HuH-7.5 (cell line): Measurements from ENCODE around the gene RFC2.
"Not testable (repeated sequence)": the region's sequence is repeated elsewhere in the genome, so short reads cannot be mapped to it uniquely, and the experiment has no call there.

Experiments
- DNase-seq: peaks from one replicate; pipeline ENCODE4 v3.0.0; 2011; ENCODE audit warnings: low spot score

The RFC2 gene

DNA sequence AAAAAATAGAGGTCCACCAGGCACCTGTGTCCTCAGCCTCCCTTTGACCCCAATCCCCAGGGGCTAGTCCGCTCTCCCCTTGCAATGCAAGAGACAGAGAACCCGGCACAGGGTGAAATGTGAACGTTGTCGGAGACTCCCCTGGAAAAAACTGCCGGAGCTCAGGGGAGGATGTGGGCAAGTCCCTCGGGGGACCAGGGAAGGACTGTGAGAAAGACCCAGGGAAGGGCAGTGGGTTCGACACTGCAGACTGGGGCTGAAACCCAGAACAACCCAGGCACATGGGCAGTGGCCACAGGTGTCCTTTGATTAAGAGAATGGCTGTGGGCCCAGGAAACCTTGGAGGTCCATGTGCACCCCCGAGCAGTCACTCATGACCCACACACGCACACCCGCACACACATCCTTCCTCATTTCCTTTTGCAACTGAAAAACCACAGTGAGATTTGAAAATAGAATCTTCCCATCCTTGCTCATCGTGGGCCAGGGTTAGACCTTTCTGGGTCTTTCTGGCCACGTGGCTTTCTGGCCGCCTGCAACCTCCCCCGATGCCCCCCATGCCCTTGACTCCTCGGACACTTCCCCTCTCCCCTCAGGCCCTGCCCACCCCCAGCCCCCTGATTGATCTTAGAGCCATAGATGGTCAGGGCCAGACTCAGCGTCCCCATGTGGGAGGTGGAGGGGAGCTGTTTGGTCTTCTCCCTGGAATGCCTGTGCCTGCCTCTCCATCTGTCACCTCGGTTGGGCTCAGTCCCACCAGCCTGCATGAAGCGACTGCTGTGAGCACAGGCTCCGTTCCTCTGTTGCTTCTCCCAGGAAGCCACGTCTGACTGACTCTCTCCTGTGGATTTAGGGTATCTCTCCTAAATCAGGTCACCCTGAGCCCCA is 36.5 kb downstream of the RFC2 start:
- DNase-seq: no peak

DNA sequence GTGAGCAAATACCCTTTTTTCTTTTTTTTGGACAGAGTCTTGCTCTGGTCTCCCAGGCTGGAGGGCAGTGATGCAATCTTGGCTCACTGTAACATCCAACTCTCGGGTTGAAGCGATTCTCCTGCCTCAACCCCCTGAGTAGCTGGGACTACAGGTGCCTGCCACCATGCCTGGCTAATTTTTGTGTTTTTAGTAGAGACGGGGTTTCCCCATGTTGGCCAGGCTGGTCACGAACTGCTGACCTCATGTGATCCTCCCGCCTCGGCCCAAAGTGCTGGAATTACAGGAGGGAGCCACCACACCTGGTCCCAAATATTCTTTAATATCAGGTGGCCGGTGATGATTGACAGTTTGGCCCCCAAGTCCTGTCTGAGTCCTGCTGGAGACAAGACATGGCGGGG is 37.8 kb downstream of the RFC2 start:
- DNase-seq: no peak

DNA sequence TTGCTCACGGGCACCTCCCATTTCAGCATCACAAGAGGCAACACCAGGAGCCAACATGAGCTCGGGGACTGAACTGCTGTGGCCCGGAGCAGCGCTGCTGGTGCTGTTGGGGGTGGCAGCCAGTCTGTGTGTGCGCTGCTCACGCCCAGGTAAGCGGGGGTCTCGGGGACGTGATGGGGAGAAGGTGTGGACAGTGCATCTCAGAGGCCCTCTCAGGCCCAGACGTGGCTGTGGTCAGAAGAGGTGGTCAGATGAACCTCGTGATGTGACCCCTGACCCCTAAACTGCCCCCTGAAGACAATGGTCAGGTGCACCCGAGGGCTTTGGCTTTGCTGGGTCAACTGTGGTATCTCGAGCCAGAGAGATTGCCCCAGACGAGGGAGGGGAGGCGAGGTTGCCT is 38.3 kb downstream of the RFC2 start:
- no peak for DNase-seq

DNA sequence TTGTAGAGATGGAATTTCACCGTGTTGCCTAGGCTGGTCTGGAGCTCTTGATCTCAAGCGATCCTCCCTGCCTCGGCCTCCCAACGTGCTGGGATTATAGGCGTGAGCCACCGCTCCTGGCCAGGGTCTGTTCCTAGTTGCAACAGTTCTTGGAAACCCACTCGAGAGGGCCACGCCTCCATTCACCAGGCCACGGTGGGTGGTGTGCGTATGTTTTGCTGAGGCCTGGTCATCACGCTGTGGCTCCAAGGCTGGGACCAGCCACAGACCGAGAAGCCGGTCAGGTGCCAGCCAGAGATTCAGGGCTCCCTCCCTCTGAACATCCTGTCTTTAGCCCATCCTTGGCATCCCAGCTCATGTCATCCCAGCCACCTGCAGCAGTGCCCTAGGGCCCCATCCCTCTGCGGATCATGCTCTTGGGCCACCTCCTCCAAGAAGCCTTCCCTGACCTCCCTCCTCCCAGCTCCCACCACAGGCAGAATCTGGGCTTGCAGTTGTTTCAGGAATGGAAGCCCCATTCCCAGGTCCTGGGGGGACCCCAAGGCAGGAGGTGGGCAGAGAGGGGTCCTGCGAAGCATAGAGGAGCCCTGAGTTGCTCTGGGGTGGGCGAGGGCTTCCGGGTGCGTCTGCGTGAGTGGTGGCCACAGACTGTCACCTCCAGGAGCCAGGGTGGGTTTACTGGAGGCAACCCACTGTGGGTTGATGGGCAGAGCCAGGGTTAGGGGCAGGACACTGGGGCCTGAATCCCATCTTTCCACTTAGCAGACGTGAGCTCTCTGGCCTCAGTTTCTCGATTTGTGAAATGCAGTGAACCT is 39.2 kb downstream of the RFC2 start:
- no peak for DNase-seq

DNA sequence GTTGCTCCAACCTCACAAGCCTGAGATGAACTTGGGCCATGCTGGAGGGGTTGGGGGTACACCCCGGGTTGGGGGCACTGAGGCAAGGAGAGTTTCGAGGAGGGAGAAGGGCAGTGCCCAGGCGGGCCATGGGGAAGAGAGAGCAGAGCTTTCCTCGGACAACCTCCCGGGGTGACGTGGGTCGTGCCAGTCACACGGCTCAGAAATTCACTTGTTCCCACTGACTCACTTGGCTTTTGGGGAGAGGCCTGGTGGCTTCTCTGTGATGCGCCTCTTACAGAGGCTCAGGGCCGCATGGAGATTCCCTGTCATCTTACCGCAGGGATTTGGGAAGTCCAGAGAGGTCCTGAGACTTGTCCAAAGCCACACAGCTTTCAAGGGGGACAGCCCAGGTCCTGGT is 41.5 kb downstream of the RFC2 start:
- no peak for DNase-seq

DNA sequence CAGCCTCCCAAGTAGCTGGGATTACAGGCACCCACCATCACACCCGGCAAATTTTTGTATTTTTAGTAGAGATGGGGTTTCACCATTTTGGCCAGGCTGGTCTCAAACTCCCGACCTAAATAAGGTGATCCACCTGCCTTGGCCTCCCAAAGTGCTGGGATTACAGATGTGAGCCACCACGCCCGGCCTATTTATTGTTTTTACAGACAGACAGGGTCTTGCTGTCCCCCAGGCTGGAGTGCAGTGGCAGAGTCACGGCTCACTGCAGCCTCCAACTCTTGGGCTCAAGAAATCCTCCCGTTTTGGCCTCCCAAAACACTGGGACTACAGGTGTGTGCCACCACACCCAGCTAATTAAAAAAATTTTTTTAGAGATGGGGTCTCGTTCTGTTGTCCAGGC is 46.0 kb downstream of the RFC2 start:
- not testable (repeated sequence) for DNase-seq

DNA sequence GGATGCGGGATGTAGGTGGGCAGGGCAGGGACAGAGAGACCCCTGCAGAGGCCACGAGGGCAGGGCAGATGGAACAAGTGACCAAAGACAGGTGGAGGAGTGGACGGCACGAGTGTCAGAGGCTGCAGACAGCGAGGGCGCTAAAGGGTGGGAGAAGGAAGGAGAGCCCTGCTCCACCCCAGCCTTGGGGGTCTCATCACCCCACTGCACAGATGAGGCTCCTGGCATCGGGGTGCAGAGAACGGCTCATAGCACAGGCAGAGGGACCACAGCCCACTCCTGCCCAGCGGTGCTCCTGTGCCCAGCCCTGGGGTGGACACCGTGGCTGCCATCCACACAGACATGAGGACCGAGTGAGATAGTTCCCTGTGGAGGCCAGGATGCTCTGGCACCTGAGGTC is 46.6 kb downstream of the RFC2 start:
- no peak for DNase-seq

DNA sequence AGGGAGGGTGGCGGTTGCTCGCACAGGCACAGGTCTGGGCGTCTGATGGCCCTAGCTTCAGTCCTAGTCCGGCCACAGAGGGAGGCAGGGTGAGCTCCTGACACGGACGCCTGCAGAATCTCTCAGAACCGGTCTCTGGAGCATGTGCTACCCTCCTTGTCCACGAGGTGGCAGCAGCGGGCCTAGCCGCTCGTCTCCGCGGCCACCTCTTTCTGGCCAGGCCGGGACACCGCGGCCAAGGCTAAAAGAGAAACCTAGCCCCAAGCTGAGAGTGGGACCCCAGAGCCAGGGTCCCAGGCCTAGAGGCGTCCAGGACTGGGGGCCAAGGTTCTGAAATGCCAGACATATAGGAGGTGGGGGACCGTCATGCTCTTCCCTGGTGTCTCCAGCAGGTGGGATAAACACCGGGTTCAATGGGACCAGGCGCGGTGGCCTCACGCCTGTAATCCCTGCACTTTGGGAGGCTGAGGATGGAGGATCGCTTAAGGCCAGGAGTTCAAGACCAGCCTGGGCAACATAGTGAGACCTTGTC is 47.5 kb downstream of the RFC2 start:
- peak; percentile 69 for DNase-seq

DNA sequence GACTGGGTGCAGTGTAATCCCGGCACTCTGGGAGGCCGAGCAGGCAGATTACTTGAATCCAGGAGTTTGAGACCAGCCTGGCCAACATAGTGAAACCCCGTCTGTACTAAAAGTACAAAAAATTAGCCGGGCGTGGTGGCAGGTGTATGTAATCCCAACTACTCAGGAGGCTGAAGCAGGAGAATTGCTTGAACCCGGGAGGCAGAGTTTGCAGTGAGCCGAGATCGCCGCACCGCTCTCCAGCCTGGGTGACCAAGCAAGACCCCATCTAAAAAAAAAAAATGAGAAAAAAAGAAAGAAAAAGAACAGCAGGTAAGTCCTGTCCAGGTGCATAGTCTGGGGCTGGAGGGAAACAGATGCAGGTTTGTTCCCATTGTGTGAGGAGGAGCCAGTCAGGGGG is 48.1 kb downstream of the RFC2 start:
- not testable (repeated sequence) for DNase-seq

DNA sequence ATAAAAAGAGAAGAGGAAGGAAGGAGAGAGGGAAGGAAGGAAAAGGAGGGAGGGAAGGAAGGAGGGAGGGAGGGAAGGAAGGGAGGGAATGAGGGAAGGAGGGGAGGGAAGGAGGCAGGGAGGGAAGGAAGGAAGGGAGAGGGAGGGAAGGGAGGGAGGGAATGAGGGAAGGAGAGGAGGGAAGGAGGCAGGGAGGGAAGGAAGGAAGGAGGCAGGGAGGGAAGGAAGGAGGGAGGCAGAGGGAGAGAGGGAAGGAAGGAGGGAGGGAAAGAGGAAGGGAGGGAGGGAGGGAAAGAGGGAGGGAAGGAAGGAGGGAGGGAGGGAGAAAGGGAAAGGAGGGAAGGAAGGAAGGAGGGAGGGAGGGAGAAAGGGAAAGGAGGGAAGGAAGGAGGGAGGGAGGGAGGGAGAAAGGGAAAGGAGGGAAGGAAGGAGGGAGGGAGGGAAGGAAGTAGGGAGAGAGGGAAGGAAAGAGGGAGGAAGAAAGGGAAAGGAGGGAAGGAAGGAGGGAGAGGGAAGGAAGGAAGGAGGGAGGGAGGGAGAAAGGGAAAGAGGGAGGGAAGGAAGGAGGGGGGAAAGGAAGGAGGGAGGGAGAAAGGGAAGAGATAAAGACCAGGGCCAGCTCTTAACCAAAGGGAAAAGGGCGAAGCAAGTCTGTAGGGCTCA is 50.1 kb downstream of the RFC2 start:
- no peak for DNase-seq

DNA sequence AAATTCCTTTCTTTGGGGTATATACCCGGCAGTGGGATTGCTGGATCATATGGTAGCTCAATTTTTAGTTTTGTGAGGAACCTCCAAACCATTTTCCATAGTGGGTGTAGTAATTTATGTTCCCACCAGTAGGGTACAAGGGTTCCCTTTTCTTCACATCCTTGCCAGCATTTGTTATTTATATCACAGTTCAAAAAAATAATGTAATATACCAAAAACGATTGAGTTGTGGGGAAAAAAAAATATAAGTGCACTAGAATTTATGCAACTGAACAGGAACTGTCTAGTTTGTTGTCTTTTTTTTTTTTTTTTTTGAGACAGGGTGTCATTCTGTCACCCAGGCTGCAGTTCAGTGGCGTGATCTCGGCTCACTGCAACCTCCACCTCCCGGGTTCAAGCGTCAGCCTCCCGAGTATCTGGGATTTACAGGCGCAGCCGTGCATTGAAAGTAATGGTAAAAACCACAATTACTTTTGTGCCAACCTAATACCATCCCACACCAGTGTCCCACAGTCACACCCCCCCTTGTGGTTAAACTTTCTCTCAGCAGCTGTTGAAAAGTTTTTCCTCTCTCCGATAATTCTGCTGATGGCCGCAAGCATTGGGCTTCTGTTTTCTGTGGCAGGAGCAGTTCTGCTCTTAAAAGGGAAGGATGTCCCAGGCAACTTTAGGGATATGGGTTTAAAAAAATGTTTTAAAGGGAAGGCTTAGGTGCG is 51.2 kb downstream of the RFC2 start:
- peak; percentile 33 for DNase-seq

DNA sequence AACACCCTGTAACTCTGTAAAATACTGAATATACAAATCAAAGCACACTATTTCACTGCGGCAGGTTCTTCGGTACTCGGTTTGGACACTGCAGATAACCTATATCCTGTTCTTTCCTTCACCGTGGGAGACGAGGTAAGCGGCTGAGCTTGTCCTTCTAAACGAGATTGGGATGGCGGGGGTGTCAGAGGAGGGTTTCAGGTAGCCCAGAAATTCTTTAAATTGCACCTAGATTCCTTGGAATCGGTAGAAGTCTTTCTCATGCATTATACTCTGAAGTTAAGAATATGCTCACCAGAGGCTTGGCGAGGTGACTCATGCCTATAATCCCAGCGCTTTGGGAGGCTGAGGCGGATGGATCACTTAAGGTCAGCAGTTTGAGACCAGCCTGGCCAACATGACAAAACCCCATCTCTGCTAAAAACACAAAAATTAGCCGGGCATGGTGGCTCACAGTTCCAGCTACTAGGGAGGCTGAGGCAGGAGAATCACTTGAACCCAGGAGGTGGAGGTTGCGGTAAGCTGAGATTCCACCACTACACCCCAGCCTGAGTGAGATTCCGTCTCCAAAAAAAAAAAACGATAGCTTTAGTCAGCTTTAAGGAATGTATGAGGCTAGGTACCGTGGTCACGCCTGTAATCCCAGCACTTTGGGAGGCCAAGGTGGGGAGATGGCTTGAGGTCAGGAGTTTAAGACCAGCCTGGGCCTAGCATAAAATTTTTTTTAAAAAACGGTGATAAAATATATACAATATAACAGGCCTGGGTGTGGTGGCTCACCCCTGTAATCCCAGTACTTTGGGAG is 54.4 kb downstream of the RFC2 start:
- no peak for DNase-seq

DNA sequence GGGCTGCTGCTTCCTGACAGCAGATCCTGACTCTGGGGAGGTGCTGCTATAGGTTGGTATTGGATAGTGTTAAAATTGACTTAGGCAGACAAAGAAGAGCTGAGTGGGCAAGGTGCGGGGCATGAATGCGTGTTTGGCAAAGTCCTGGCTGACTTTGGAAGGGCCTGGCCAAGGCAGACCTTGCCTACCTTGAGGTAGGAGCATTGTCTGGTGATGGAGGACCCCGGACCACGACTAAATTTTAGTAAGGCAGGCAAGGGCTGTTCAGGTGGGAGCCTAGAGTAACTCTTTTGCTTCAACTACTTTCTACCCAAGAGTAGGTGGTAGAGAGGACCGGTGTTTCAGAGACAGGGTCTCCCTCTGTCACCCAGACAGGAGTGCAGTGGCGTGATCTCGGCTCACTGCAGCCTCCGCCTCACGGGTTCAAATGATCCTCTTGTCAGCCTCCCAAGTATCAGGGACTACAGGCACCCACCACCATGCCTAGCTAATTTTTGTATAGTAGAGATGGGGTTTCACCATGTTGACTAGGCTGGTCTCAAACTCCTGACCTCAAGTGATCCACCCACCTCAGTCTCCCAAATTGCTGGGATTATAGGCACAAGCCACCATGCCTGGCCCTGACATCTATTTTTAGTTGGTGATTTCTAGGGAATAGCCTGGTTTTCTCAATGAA is 56.6 kb downstream of the RFC2 start:
- DNase-seq: no peak

DNA sequence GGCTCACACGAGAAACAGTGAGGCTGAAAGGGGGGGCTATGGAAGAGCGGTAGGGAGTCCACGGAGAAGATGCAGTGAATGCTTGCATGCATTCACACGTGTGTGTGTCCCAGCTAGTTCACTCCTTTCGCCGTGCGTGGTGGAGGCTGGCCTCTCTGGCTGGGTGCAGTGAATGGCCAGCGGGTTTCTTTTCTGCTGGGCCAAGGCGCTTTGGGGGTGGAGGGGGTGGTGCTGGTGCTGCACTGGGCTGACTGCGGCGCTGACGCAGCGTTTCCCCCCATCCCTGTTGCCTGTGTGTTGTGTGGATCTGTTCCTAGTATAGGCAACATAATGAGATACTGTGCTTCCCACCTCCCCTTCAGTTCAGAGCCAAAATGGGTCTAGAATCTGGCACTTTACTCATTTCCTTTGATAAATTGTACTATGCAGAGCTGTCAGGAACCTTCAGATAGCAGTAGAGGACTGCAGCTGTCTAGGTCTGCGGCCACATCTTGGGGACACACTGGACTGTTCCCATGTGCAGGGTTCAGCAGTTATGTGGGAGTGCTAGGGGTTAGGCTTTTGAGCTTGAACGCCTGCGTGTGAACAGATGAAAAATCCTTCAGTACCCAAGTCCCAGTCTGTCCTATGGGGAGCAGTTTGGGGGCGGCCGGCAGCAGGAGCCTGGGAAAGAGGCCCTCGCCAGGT is 58.1 kb downstream of the RFC2 start:
- DNase-seq: not testable (repeated sequence)

DNA sequence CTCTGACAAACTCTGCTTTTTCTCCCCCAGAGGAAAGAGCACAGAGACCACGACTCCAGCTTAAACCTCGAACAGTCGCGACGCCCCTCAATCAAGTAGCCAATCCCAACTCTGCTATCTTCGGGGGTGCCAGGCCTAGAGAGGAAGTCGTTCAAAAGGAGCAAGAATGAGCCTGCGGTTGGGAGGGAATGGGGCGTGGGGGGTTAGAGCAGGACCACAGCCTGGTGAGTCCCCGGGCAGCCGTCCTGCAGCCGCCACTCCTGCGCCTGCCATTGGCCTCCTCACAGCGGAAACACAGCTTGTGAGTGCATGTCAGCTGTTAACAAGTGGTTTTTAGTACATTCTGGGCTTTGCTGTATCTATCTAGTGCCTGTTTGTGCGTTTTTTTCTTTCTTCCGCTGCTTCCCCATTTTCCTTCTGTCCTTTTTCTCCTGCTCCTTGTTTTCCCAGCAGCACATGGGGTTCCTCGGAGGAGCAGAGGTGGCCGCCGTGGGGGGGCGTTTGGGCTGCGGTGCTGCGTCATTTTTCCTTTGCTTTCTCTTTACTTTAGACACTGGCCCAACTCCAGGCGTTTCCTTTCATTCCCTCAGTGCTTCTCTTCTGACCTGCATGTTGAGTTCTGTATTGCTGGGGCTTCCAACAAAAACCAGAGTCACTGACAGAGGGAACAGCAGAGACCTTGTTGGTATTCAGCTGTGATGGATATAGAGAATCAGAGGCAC is 58.9 kb downstream of the RFC2 start:
- not testable (repeated sequence) for DNase-seq

DNA sequence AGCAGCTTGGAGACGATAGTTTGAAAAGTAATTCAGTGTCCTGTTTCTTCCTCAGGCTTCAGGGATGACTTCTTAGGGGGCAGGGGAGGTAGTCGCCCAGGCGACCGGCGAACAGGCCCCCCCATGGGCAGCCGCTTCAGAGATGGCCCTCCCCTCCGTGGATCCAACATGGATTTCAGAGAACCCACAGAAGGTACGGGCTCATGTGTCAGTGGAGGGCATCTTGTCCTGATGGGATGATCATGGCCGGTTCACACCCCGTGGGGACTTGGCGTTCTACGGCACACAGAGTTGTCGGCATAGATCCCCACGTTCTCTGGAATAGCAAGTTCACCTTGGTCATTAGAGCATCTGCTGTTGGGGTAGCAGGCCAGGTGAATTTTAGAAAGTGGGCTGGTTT is 59.5 kb downstream of the RFC2 start:
- DNase-seq: no peak

DNA sequence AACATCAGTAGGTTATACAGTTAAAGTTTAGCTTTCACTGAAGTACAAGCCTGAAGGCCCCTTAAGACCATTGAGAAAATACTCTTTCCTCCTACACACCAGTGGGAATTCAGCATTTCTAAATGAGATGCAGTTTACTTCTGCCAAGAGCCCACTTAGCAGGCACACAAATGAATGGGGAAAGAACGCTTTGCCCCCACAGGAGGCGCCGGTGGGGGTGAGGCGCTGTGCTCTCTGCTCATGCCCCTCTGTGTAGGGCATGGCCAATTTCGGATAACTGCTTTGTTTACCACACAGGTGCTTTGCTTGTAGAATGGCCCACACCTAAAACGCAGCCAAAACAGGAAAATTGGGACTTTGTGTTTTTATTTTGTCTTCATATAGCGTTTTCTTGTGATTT is 60.3 kb downstream of the RFC2 start:
- no peak for DNase-seq

DNA sequence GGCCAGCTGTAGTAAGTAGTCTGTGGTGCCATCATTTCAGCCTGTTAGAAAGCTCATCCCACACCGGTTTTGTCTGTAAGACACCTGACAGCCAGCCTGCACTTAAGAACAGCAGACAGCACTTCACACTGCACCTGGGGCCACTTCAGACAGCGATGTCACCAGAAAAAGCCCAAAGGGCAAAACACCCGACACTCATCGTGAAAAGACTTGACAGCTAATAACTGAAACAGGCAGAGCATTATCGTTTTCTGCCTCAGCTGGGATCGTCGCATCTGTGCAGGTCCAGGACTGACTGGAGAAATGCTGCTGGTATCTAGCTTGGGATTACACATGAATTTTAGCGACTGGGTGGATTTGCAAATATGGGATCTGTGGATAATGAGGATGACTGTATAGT is 61.1 kb downstream of the RFC2 start:
- no peak for DNase-seq

DNA sequence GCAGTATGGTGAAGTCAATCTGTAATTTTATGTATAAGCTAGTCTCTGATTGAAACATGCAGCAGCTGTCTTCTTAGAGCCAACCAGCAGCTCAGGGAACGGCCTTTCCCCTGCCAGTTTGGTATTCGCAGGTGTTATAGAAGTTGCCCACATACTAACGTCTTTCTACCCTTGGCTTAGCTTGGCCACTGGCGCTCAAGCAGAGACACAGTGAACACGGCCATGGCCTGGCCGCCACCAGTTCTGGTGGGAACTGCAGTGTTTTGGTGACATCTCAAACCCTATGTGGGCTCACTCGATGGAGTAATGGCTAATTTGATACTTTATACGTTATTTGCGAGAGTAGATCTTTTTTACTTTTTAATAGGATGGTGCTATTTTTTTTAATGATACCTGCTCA is 63.0 kb downstream of the RFC2 start:
- DNase-seq: no peak
